ENCODE measurements around the gene USP32.

- no peak for TF ChIP-seq POLR2A (IDR thresholded peaks at IDR 0.05)
- TF ChIP-seq CTCF (IDR thresholded peaks at IDR 0.05), result no peak
Measured at GRCh38 chr17:60167065-60167741, 224.7 kb downstream of the USP32 start.
